RWPE1 (cell line): ENCODE data around the gene EWSR1.

Source experiments
- CTCF ChIA-PET: fragments of 350-600 bp; sonication (Branson Sonifier 250); formaldehyde crosslinking; extraction: SDS; loops from one replicate; lab custom pipeline; 2021; lab: Yijun Ruan, JAX
- POLR2A ChIA-PET: fragments of 400-600 bp; formaldehyde crosslinking; extraction: SDS; loops from one replicate; lab custom pipeline; 2020; ENCODE audit warnings: antibody characterized with exemption; ENCODE audit not compliant: low non-redundant PET; lab: Yijun Ruan, JAX
- DNase-seq: peaks from one replicate; pipeline ENCODE4 v3.0.0; 2012; ENCODE audit warnings: low spot score
- H3K27ac ChIP-seq: fragments of 450-650 bp; 2 replicates; pipeline ENCODE4 v1.5.1; 2017
- CTCF ChIP-seq: fragments of 450-650 bp; conservative IDR thresholded peaks from 2 replicates; pipeline ENCODE4 v1.5.1; 2017; ENCODE audit warnings: low read depth, mild to moderate bottlenecking

EWSR1 gene

GRCh38 chr22:29317827-29318454 lies 49.9 kb downstream of the EWSR1 start:
- POLR2A ChIA-PET, result no interaction called here
- CTCF ChIA-PET, result interaction anchor here (0.6 kb wide), 2 partner anchors 169 to 1083 kb away, joined by 3 read pairs; no protein-coding TSS in a partner anchor
- no peak for DNase-seq
- TF ChIP-seq CTCF, result no peak
- H3K27ac ChIP-seq, result no peak overlapping the region

GRCh38 chr22:29319072-29319471 lies 51.0 kb downstream of the EWSR1 start:
- no peak for DNase-seq
- no peak for TF ChIP-seq CTCF
- ChIA-PET CTCF (no interaction called here), POLR2A (no interaction called here)
- no peak overlapping the region for H3K27ac ChIP-seq

- peak; percentile 19; the same call in 1 of the 2 replicates for TF ChIP-seq CTCF
- ChIA-PET CTCF (no interaction called here), POLR2A (no interaction called here)
- no peak overlapping the region for H3K27ac ChIP-seq
- no peak for DNase-seq
These were observed 52.5 kb downstream of the EWSR1 start for GRCh38 chr22:29320546-29320945.

- no peak for TF ChIP-seq CTCF
- H3K27ac ChIP-seq, result no peak overlapping the region
- no peak for DNase-seq
- ChIA-PET POLR2A (no interaction called here), CTCF (interaction anchor here (0.6 kb wide), 1 partner anchor 33 kb away, joined by 4 read pairs; no protein-coding TSS in a partner anchor)
These were observed 55.6 kb downstream of the EWSR1 start for GRCh38 chr22:29323641-29324040.

- ChIA-PET POLR2A (no interaction called here), CTCF (no interaction called here)
- TF ChIP-seq CTCF, result no peak
- H3K27ac ChIP-seq, result no peak overlapping the region
- DNase-seq, result no peak
These were observed 57.3 kb downstream of the EWSR1 start for GRCh38 chr22:29325356-29325755.

GRCh38 chr22:29325785-29326315 lies 57.8 kb downstream of the EWSR1 start:
- ChIA-PET POLR2A (no interaction called here), CTCF (interaction anchor here (0.5 kb wide), 1 partner anchor 34 kb away, joined by 3 read pairs; no protein-coding TSS in a partner anchor)
- no peak for TF ChIP-seq CTCF
- H3K27ac ChIP-seq, result peak overlapping the region; percentile 13; the same call in 1 of the 2 replicates
- DNase-seq, result no peak
